Erythroblast (primary cell): ENCODE results near the gene STPG1.

Experiments
- DNase-seq, 2 experiments: peaks; one replicate each; lab custom pipeline; 2025; lab: John Stamatoyannopoulos, UW
- GATA1 ChIP-seq: IDR thresholded peaks from 2 replicates; pipeline ENCODE4 v1.6.1; 2011; ENCODE audit warnings: low read depth, mild to moderate bottlenecking, control low read depth, low read length, moderate library complexity
- POLR2A ChIP-seq: IDR thresholded peaks from 2 replicates; pipeline ENCODE4 v1.6.1; 2011; ENCODE audit warnings: mild to moderate bottlenecking, low read length

The STPG1 gene

DNA sequence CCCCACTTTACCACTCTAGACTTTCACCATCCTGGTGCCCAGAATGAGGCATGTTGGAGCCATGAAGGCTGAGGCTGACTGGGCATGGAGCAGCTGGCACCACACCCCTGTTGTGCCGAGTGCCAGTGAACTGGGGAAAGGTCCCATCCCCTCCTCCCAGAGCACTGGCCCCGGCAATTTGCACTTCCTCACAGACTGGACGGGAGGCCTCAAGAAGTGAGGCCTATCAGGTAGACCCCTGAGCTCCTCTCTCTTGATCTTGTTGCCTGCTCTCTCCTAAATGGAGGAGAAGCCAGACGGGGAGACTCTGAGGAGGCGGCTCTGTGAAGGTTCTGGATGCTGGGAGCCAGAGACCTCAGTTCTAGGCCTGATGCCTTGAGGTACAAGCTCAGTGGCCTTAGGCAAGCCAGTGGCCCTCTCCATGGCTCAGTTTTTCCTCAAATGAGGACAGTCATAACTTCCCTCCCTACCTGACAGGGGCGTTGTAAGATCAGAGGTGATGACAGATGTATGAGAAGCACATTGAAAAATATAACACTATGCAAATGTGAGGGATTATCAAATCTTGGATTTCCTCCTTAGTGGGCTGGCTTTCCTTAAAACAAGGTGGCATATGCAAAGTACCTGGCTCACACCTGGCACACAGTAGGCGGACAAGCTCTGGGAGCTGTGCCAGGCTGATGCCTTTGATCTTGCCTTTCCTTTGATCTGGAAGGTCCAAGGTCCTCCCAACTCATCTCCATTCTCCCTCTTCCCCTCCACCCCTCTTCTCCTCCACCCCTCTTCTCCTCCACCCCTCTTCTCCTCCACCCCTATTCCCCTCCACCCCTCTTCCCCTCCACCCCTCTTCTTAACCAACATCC, 87.8 kb downstream of the STPG1 start:
- TF ChIP-seq GATA1 (no peak), POLR2A (no peak)
- no peak for DNase-seq

DNA sequence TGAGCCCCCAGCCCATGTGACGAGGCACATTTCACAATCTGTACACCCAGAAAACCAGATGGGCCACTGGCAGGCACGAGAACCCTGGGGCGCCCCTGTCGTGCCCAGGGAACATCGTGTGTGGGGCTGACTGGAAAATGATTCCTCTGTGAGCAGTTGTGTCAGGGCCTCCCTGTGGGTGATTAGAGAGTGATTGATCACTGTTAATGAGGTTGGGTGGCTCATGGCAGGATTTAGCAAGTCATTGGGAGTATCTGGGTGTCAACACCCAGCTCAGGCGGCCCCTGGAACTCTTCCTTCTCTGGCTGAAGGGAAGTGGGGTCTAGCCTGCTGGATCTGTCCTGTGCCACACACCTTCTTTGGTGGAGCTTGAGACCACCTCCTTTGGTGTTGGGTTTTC, 88.7 kb downstream of the STPG1 start:
- DNase-seq: no peak

DNA sequence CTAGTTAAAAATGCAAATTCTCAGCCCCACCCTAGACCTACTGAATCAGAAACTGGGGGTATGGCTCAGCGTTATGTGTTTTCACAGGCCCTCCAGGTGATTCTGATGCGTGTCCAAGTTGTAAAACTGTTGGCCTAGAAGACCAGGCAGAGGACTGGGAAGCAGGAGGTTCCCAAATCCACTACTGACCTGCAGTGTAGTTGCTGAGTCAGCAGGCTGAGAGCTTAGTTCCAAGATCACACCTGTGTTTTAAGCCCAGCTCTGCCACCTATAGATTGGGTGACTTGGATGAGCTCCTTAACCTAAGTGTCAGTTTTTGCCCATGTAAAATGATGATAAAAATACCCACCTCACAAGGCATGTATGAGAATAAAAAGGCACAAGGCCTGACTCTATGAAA, 90.3 kb downstream of the STPG1 start:
- no peak for DNase-seq
- TF ChIP-seq GATA1 (no peak), POLR2A (no peak)

More for the DNA sequence above, 88.7 kb downstream of the STPG1 start:
- TF ChIP-seq GATA1 (no peak), POLR2A (no peak)

DNA sequence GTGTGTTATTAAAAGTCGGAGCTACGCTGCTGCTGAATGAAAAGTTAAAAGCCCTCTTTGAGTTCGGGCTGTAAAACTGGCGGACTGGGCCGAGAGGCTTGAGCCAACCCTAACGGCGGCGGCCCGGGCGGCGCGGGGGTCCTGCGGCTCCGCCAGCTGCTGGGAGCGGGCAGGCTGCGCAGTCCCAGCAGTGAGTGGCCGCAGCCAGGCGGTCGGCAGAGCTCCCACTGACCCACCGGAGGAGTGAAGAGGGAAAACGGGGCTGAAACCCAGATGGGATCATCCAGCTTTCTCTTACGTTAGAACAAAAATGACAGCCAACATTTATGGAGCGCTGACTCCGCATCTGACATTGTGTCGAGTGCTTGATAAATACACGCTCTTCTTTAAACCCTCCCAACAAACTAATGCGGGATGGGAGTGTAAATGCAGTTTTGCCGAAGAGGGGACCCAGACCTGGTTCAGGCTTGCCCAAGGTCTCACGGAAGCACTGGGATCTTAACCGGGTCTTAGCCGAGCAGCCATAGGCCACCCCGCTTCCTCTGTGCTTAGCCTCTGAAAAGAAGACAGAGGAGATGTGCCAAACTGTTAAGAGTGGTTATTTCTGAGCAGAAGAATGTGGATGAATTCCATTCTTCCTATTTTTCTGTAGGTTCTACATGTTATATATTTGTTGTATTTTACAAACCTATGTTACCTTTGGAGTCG, 91.0 kb downstream of the STPG1 start:
- DNase-seq: no peak
- TF ChIP-seq GATA1 (no peak), POLR2A (no peak)

DNA sequence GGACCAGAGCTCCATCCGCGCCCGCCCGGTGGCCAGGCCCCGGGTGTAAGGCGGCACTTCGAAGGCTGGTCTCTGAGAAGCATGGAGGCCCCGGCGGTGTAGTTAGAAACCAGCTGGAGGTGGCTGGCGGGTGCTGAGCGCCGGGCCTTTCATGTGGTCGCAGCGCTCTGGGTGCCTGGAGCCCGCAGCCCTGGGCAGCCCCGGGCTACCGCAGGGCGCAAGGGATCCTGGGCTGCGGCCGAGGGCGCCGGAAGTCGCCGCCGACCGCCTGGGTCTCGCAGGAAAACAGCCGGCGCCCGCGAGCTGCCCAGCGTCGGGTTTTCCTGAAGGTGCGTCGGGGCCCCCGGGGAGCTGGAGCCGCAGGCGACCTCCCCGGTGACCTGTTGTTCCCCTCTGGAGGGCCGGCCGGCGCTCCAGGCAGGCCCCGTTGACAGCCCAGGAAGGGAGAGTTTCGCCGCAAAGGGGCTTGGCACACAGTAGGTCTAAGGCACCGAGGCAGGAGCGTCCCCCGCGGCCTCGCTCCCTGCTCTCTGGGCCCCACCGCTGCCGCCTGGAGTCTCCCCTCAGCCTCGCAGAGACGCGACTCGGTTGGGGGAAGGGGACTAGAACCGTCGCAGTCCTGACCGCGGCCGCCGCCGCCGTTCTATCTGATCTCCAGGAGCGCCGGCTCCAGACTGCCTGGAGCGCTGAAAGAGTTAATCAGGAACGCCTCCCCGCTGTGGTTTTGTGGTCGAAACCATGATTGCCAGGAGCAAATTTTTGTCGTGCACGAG, 91.7 kb downstream of the STPG1 start:
- peak; percentile 33 to 48 for DNase-seq
- TF ChIP-seq GATA1 (no peak), POLR2A (no peak)

DNA sequence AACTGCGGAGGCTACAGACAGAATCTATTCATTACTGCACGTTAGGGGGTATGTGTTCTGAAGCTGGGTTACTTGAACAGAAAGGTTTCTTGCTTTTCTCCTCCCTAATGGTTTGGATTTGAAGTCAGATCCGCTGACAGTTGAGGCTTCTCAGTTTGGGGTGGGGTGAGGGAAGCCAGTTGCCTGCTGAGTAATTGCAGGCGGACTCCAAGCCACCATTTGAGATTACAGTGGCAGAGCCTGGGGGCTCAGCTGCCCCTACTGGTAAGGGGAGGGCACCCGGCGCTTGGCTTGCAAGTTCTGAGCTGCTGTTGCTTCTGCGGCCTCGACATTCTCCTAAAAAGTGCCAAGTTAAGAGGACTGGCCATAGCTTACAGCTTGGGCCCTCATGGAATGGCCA, 92.5 kb downstream of the STPG1 start:
- DNase-seq: no peak
- TF ChIP-seq POLR2A: no peak
- no peak for TF ChIP-seq GATA1

DNA sequence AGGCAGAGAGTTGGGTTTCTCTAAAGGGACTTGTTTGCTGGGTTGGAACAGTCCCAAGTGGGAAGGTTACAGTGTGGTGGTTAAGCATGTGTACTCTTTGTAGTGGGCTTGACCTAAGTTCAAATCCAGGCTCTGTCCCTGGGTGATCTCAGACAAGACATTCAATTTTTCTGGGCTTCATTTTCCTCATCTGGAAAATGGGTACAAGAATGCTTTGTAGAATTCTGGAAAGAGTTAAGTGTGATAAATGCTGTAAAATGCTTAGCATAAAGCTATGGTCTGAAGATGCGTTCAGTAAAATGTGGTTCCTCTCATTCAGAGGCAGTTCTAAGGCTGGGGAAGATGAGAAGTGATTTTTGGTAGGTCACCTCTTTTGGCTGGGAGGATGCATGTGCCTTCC, 93.6 kb downstream of the STPG1 start:
- DNase-seq: no peak
- no peak for TF ChIP-seq POLR2A
- TF ChIP-seq GATA1: no peak

DNA sequence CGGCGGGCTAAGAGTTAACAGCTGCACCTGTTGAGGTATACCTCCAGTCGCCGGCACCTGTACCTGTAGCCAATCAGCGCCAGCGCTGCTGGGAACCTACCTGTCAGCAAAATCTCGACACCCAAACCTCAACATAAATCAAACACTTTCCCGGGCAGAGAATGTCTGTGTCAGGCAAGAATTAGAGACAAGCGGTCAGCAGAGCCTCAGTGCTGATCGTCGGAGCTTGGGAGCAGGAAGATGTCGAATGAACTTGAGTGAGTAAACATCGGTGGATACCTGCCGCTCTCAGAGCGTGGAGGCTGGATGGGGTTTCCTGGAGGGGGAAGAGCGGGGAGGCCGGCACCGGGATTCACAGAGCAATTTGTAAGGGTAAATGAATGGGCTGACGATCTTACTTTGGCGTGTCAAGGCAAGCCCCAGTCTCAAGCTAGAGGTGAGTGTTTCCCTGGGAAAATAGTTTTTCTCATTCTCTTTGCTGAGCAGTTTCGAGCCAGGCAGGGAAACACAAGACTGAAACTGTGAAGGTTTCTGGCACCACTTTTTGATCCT, 94.2 kb downstream of the STPG1 start, which contains the start of gene GRHL3:
GRHL3 (plus strand) TSS at position 46 of the 552 bp plus-strand sequence; CDS start at position 241, 195 bp downstream.
- DNase-seq: no peak
- TF ChIP-seq GATA1: no peak
- TF ChIP-seq POLR2A: no peak

DNA sequence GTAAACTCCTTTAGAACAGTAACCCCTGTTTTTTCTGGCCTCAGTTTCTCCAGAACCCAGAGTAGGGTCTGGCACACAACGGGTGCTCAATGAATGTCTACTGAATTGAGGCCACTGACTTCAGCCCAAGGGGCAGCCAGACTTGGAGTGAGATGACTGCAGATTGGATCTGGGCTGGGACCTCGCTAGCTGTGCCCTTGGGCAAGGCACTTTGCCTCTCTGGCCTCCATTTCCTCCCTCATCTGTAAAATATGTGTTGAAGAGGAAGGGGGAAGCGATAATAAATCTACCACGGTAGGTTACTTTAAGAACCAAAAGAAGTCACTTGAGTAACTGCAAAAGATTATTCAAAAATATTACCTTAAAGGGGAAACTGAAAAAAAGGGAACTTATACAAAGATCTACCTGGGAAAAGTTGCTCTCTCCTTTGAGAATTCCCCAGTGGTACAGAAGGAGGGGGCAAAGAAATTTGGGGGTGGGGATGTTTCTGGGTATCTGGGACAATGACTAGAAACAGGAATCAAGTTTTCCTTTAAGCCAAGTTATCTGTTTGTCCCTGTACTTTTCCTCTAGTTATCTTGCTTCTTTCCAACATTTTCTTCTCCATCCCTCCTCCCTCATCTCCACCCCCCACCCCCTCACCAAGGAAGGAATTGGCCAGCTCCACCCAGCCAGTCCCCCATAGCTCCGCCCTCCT, 94.8 kb downstream of the STPG1 start:
- DNase-seq: no peak
- no peak for TF ChIP-seq POLR2A
- no peak for TF ChIP-seq GATA1

DNA sequence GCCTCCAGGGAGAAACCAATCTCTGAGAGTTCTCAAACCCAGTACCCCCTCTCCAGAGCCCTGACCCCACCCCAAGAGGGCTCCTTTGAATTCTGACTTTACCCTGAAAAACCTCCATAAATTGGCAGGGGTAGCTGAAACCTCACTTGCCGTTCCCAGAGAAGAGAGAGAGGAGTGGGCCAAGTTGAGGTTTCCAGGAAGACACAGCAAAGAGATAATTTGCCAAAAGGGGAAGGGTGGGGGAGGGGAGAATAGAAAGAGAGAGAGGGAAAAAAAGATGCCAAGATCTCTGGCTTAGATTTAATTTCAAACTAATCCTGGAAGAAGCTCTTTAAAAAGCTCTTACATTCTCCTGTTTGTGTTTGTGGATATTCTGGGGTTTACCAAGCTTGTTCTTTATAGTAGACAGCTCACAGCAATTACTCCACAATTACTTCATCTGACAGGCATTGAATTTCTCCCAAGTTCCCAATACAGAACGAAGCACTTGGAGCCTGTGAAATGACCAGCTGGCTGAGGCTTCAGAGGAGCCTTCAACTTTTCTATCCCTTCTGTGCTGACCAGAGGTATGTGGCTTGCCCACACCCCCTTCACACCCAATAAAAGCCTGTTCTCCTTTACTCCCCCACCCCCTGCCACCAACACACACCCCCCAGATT, 95.5 kb downstream of the STPG1 start:
- TF ChIP-seq POLR2A (no peak), GATA1 (no peak)
- DNase-seq: no peak

DNA sequence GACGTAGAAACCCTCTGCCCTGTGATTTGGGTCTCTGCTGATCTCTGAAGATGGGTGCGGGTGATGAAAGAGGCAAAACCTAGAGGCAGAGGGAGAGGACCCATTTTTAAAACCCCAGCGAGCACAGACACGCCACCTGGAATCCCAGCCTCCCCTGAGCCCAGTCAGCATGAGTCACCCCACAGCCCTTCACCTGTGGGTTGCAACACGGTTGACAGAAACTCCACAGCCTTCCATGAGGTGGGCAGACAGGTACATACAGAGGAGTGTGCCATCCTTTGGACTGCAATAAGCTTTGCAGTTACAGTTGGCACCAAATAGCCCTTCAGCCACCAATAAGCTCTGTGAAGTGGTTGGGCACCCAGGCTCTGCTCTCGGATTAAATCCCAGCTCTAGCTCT, 96.5 kb downstream of the STPG1 start:
- DNase-seq: no peak
- TF ChIP-seq GATA1: no peak

DNA sequence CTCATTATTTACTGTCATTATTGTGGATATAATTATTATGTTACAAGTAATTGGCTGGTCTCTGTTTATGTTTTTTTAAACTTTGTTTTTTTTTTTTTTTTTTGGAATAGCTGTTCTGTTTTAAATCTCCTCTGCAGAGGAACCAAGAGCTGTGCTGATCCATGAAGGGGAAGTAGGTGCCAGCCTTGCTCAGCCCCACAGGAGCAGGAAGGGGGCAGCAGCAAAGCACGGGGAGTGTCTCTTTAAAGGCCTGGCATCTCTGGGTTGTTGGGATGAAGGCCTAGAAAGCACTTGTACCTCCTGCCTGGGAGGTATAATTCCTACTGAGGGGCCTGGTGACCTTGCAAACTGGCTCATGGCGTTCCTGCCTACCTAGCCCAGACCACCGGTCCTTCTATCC, 96.9 kb downstream of the STPG1 start:
- no peak for TF ChIP-seq GATA1
- no peak for TF ChIP-seq POLR2A
- no peak for DNase-seq

DNA sequence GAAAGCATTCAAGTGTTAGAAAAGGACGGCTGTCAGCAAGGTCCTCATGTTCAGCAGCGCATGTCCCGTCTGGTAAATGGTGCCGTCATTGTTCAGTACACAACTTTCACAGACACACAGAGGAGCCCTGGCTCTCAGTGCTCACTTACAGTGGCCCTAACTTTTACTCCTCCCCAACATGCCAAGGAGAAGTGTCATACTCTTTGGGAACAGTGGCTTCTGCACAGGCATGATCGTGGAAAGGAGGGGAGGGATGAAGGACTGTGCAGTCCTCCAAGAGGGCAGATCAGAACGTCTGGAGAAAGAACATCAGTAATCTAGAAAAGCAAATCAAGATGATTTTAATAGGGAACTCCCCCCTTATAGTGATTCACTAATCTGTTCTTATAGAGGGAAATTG, 98.2 kb downstream of the STPG1 start:
- TF ChIP-seq GATA1: no peak
- TF ChIP-seq POLR2A: no peak

More for the DNA sequence above, 98.2 kb downstream of the STPG1 start:
- no peak for DNase-seq
